GM21526 (cell line): ENCODE data around the gene B3GALT5.

ENCODE experiments used
- ATAC-seq: cut with Tn5 transposase; IDR thresholded peaks from one replicate; pipeline ENCODE4 v1.9.1; 2021; ENCODE audit warnings: moderate library complexity; ENCODE audit not compliant: unreplicated experiment, low FRiP score

B3GALT5 gene

DNA sequence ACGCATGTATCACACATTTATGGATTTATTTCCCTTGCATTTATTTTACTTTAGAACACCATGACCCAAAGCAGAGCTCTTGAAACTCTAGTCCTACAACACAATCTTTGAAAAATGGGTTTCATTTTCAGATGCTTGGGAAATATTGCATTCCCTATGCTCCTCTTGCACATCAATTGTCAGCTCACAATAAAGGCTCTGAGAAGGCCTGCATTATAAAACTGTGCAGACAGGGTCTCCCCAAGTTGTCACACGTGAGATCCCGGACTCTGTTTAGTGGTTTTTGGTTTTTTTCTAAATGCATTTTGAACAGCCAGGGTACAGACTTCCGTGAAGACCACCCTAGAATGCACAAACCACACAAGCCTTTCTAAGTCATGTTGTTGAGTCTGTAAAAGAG, 9.9 kb upstream of the B3GALT5 start:
- no peak for ATAC-seq

DNA sequence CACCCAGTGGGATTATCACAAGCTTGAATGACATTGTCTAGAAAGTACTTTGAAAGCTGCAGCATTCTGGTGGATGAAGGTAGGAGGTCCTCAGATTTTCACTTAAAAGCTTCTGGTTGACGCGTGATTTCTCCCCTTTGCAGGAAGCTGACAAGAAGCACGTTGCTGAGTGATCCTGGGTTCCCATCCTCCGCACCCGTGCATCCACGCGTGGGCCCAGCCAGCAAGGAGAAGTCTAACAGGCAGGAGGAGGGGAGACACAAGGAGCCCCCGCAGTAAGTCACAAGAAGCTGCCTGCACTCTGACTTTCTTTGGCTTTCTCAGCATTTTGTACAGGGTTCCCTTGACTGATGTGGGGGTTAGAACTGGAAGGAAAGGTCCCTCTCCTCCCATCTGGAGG, 7.8 kb upstream of the B3GALT5 start:
- no peak for ATAC-seq

DNA sequence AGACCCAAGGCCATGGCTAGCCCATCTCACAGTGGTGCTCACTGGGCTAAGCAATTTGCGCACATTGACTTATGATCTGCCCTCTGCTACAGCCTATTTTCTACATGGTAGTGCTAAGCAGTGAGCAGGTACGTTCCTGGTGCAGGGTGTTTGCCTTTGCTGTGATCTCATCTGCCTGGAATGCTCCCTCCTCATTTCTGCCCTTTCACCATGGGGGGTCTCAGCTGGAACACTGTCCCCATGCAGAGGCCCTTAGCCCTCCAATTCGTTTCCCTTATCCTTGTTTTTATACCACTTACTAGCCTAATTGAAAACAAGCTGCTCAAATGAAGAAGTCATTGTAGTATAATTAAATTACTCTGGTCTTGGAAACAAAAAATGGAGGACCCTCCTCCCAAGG, 2.0 kb upstream of the B3GALT5 start:
- ATAC-seq: no peak

DNA sequence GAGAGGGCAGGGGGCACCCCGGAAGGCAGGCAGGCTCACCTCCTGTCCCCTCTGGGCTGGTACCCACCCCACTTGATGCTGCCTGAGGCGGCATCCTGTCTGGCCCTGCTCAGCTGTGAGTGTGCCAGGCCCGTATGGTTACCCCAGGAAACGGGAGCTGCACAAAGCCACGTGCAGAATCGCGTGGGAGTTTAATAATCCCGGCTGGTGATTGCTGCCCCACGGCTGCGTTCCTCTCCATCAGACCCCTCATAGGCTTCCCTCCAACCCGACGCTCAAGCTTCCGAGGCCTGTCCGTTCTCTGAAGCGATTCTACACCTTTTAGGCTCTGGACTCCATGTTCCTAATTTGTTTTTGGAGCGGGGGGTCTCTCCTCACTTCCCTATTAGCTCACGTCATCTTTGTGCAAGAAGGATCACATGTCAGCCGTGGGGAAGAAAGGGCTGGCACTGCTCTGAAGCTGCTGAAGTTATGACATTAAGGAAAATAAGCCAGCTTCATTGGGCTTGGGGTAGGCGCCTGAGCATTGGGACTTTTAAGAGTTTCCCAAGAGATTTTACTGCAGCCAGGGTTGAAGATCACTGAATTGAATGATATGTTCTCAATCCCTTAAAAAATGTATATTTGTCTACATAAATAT, 1.1 kb upstream of the B3GALT5 start:
- ATAC-seq: no peak

DNA sequence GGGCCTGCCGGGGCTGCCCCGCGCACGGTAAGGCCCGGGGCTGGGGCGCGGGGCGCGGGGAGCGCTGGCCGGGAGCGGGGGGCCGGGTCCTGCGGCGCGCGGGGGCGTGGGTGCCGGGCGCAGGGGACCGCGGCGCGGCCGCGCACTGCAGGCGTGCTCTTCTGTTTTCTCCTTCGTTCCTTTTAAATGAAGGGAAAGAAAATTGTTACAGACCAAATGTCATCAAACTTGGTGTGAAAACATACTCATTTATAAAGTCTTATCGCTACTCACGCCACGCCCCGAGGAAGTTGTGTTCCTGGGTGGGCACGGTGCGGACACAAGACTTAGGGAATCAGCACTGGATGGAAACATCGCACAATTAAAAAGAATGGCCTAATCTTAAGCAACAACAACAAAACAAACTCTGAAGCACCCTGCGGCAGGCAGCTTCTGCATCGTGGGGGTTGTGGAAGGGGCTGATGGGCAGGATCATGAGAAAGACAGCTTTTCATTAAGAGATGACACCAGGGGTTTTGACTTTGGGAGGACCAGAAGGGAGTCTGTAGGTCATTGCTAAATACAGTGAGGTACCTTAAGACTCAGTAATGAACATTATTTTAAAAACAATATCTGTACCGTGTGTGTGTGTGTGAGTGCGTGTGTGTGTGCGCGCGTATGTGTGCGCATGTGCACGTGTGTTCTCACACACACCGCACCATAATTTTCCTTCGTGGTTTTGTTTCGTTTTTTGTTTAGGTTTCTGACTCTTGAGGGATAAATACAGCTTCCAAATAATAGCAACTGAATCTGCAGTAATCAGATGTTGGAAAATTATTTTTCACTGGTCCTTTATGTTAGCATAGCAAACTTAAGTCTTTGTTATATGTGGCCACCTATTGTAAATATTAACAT, 548 bp downstream of the B3GALT5 start:
- no peak for ATAC-seq

DNA sequence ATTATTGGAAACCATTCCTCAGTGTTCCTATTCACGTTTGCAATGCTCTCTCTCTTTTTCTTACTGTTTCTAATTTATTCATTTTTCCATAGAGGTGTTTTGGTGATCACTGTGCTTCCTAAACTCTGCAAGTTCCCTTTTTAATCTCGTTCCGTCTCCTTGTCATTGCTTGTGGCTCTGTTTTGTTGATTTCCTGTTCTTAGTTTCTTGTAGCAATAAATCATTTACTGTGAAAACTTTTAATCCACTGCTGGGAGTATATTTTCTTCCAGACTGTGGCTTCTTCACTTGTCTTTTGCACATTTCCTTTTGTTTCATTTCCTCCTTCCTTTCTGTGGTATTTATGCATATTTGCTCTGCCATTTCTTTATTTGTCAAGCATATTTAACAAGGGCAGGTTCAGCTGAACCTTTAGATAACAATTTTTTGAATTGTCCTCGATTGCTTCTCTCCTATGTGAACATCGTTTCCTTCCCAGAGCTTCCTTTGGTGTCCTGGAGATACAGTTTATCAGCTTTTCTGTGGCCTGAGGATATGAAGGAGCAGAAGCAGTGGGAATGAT, 3.6 kb downstream of the B3GALT5 start:
- no peak for ATAC-seq

DNA sequence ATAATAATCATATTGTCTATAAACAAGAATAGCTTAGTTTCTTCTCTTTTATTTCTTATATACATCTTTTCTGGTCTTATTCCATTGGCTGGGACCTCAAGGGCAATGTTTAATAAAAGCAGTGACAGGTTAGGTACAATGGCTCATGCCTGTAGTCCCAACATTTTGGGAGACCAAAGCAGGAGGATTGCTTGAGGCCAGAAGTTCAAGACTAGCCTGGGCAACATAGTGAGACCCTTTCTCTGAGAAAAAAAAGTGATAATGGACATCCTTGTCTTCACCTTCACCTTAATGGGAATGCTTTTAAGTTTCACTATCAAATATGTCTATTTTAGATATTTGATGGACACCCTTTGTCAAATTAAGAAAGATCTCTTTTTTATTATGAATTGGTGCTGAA, 8.1 kb downstream of the B3GALT5 start:
- ATAC-seq: no peak

DNA sequence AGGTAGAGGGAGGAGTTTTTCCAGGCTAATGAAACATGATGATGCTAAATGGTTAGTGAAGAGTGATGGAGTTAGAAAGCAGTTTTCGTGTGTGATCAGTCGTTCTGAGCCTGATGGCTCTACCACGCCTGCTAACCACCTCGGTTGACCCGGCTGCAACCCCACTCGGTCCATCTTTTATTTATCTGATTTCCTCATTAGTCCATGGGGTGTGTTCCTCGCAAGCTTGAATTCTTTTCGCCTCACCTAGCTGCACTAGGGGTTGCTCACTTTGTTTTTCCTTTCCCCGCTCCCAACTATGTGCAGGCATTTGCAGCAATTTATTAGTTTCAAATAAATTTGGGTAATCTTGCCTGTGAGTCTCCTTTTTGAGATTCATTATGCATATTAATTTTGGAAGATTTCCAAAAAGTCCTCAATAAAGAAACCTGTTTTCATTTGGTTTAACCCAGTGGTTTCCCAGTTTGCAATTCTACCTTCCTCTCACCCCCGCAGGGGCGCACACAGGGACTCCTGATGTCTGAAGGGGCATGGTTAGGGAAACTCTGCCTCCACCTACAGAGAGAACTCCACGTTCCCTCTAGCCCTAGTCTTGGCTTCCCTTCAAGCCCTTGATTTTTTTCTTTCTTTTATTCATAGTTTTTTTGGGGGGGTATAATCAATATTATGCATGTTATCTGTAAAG, 12.6 kb downstream of the B3GALT5 start:
- no peak for ATAC-seq

DNA sequence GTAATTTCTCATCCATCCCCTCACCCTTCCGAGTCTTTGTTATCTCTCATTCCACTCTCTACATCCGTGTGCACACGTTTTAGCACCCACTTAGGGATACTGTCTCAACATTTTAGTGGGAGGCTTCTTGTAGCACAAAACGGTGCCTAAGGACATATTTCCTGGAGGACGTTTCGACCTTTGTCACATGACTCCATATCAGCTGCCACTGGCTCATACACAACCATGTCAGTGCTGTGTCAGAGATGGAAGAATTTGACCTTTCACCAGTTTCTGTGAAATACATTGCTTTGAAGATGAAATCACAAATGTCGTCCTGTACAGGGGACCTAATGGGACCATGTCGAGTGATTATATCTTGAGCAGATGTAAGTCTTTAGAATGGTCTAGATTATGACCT, 15.6 kb downstream of the B3GALT5 start:
- ATAC-seq: no peak

DNA sequence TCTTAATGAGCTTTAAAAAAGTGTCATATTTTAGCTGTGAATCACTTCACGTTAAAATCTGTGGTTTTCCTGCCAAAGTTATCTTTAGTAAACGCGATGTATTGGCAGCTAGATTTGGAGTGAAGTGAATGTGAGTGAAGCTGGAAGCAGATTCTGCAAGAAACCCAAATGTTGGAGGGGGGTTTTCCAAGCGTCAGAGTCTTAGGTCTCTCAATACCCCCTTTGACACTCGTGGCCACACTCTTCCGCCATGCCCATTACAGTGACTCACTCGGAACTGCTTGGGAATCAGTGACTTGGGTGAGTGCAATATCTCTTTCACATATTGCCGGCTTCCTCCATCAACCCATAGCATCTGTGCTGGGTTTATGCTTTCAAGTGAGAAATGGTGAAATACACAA, 17.5 kb downstream of the B3GALT5 start:
- no peak for ATAC-seq

DNA sequence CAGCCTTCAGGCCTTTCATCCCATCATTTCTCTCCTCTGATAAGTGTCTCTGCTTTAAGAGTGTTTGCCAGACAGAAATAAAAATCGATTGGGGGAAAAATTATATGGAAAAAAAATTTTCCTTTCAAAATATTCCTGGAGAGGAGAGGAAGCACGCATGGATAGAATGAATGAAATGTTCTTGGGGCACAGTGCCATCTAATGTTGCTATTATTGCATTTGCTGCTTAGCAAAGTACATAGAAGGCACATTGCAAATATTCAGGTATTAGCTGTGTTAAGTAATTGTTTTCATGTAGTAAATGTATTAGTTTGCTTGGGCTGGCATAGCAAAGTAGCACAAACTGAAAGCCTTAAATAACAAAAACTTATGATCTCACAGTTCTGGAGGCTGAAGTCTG, 18.1 kb downstream of the B3GALT5 start:
- ATAC-seq: no peak

DNA sequence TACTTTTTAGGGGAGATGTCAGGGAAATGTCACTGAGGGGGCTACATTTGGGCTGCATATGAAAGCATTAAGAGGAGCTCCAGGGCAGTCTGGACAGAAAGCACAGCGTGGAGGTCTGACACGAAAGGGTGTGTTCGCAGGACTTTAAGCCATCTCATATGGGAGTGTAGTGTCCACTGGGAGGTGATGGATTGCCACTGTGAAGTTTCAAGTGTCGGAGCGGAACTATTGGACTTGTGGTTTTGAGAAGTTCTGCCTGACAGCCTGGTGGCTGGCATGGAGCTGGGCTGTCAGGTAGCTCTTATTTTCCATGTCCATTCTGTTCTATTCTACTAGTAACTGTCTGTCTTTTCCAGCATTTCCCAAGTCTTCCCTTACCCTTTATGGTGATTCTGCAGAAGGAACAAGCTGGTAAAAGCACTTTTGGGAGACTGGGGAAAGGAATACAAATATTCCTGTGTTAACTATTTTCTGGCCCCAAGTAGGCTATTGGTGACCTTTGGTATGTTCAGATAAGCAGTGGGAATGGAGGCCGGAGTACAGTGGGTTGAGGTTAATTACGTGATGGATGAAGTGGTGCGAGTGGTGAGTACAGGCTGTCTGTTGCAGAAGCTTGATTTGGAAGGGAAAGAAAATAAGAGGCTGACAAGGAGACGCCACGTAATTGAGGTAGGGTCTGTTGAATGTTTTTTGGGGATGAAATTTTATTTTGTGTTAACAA, 19.3 kb downstream of the B3GALT5 start:
- no peak for ATAC-seq

DNA sequence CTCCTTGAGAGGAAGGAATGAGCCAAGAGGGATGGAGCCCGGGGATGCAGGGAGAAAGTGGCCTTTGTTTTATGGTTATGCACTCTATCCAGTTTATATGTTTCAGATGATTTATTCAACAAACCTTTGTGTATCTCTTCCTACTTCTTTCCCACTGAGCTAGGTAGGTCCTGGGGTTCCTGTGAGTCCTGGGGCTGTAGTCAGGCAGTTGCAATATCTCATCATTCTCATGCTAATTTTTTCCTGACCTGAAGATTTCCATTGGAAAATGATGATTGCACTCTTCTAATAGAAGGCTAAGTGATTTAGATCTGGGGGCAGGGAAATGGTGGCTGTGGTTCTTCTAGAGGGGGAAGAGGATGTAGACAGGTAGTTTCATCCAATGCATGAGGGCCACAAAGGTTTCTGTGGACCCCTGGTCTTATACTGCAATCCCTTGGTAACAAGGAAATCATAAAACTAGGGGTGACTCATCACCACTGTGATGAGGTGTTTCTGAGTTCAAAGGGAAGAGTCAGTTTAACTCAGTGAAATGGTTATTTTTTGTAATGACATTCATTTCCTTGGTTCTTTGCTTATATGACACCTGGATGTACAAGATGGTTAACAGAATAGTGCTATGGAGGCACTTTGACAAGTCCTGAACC, 20.2 kb downstream of the B3GALT5 start:
- ATAC-seq: no peak

DNA sequence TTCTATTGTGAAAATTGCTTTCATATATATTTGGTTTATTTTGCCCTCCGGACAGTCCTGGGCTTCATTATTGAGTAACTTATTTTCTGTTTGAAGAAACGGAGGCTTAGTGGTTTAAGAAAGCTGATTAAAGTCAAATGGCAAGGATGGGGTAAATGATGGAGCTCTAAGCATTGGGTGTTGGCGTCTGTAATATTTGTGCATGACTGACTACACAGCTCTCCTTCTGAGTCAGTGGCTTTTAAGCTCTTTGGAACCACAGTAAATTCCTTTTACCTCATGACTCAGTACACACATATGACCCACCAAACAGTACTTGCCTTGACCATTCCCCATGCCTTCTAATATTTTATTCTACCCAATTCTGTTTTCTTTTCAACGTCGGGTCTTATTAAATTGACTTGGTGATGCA, 21.0 kb downstream of the B3GALT5 start:
- no peak for ATAC-seq

DNA sequence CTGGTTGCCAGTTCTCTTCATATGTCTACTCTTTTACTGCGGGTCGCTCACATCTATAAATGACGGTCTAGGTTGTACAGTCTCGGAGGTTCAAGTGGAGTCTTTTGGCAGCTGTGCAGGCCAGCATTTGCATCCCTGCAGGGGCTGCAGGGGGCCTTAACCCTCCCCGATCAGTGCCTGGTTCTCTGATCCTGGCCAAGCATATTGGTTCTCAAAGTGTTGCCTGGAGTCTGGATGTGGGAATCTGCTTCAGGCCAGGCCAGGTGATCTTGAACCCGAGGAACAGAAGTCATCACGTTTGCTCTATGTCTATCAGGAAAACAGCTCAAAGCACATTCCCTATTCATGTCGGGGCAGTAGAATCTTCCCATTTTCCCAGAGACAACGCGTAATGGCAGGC, 21.8 kb downstream of the B3GALT5 start:
- no peak for ATAC-seq

DNA sequence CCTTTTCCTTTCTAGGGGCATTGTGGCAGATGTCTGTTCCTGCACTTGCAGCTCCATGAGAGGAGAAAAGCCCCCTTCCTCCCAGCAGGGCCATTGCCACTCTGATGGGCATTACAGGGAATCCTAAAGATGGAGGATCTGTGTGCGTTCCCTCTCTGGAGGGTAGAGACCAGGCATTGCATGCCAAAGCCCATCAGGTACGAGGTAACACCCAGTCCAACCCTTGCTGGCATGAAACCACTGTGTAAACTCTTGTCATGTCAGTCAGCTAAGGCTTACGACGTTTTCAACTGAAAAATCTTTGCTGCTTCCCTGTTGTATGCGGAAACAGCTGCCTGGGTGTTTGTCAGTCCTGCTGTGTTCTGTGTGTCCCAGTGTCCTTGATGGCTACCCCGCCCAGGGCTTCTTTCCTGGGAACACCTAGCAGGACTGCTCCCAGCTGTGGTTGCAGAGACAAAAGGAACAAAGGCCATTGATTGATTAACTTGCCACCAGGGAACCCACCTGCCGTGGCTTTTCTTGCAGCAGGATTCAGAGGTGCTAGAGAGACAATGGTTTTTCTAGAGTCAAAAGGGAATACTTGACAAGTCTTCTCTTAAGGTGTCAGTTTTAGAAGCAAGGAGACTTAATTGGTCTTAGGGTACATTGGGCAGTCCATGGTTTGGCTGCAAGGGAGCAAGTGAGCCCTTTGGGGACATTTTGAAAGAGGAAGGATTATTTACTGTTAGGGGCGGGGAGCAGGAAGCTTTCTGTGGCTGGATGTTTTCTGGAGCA, 24.6 kb downstream of the B3GALT5 start:
- ATAC-seq: no peak

DNA sequence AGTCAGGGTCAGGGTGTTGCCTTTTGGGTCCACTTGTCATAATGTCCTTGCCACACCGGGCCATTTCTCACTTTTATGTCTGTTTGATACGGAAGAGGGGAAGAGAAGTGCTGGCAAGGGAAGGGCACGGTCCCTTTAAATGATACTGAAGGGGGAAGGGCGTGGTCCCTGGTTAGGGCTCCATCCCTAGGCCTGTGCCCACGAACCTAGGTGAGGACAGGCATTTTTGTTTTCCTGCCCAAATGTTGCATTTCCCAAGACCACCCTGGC, 25.2 kb downstream of the B3GALT5 start:
- ATAC-seq: no peak

DNA sequence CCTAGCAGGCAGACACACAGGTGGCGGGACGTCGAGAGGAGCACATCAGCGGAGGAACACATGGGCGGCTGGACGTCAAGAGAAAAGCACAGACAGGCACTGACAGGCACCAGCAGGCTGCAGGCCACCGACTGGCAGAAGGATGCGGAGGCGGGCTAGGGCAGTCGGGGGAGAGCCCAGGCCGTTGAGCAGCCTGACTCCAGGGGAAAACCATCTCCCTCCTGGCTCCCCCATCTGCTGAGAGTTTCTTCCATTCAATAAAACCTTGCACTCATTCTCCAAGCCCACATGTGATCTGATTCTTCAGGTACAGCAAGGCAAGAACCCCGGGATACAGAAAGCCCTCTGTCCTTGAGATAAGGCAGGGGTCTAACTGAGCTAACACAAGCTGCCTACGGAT, 25.5 kb downstream of the B3GALT5 start:
- ATAC-seq: no peak

DNA sequence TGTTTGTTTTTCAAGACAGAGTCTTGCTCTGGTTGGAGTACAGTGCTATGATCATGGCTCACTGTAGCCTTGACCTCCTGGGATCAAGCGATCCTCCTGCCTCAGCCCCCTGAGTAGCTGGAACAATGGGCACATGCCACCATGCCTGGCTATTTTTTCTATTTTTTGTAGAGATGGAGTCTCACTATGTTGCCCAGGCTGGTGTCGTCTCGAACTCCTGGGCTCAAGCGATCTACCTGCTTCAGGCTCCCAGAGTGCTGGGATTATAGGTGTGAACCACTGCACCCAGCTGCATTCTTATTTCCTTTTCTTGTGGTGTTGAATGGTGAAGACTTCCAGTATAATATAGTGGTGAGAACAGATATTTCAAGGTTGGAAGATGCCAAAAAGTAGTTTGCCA, 28.0 kb downstream of the B3GALT5 start:
- ATAC-seq: no peak
